HG03175 (cell line): ENCODE results near the gene FGFR3.

Source experiments
- ATAC-seq: cut with Tn5 transposase; IDR thresholded peaks from one replicate; pipeline ENCODE4 v1.9.1; 2021; ENCODE audit warnings: mild to moderate bottlenecking, moderate library complexity; ENCODE audit not compliant: unreplicated experiment

FGFR3 gene

GRCh38 chr4:1769692-1770091 is 23.4 kb upstream of the FGFR3 start:
- ATAC-seq = no peak

- no peak for ATAC-seq
These were observed 22.8 kb upstream of the FGFR3 start for GRCh38 chr4:1770245-1770644.

- ATAC-seq = no peak
These were observed 22.3 kb upstream of the FGFR3 start for GRCh38 chr4:1770791-1771231.

- ATAC-seq = no peak
These were observed 21.4 kb upstream of the FGFR3 start for GRCh38 chr4:1771555-1772305.

GRCh38 chr4:1772853-1773538 is 20.1 kb upstream of the FGFR3 start:
- ATAC-seq = no peak

GRCh38 chr4:1773754-1774153 is 19.3 kb upstream of the FGFR3 start:
- no peak for ATAC-seq

- no peak for ATAC-seq
These were observed 17.2 kb upstream of the FGFR3 start for GRCh38 chr4:1775731-1776500.

- ATAC-seq = no peak
These were observed 16.5 kb upstream of the FGFR3 start for GRCh38 chr4:1776521-1777161.

GRCh38 chr4:1777822-1778641 is 15.1 kb upstream of the FGFR3 start:
- no peak for ATAC-seq

- ATAC-seq = no peak
These were observed 14.3 kb upstream of the FGFR3 start for GRCh38 chr4:1778642-1779392.

GRCh38 chr4:1779588-1780382 is 13.3 kb upstream of the FGFR3 start:
- ATAC-seq = no peak

GRCh38 chr4:1780435-1780834 is 12.7 kb upstream of the FGFR3 start:
- no peak for ATAC-seq

GRCh38 chr4:1783015-1783414 is 10.1 kb upstream of the FGFR3 start:
- ATAC-seq = no peak

GRCh38 chr4:1783970-1784369 is 9.1 kb upstream of the FGFR3 start:
- ATAC-seq = no peak

GRCh38 chr4:1784395-1784788 is 8.7 kb upstream of the FGFR3 start:
- no peak for ATAC-seq

GRCh38 chr4:1784789-1785591 is 8.1 kb upstream of the FGFR3 start:
- ATAC-seq = no peak

GRCh38 chr4:1785592-1785991 is 7.5 kb upstream of the FGFR3 start:
- ATAC-seq = no peak
